GM23338 (cell line): ENCODE data around the gene CORO1C. TPM values are rescaled to one million over a fixed set of nuclear protein-coding genes. Genes with fewer than 3 reads are reported as not detected.

Experiments used
- ATAC-seq: fragments of 200-7000 bp; cut with Tn5 transposase; 3 replicates; pipeline ENCODE4 v1.9.1; 2020
- DNase-seq: peaks from one replicate; pipeline ENCODE4 v3.0.0-alpha.2; 2015; ENCODE audit warnings: low spot score
- H2AFZ ChIP-seq: fragments of 200-600 bp; sonication (generic); 2 replicates; pipeline ENCODE4 v1.8.0; 2016; ENCODE audit warnings: antibody characterized with exemption, mild to moderate bottlenecking, moderate library complexity
- H3F3A ChIP-seq: fragments of 200-600 bp; sonication (generic); replicated peaks from 2 replicates; pipeline ENCODE4 v1.8.0; 2017; ENCODE audit warnings: antibody characterized with exemption, mixed run types, low read depth
- H3K27ac ChIP-seq: fragments of 200-600 bp; sonication (generic); 2 replicates; pipeline ENCODE4 v1.6.1; 2016; ENCODE audit warnings: low read depth
- H3K27me3 ChIP-seq: fragments of 200-600 bp; sonication (generic); 2 replicates; pipeline ENCODE4 v1.8.0; 2016; ENCODE audit warnings: mild to moderate bottlenecking, mixed run types, moderate library complexity; ENCODE audit not compliant: insufficient read depth
- H3K36me3 ChIP-seq: fragments of 200-600 bp; sonication (generic); 2 replicates; pipeline ENCODE4 v1.8.0; 2016; ENCODE audit warnings: mild to moderate bottlenecking; ENCODE audit not compliant: insufficient read depth
- H3K4me1 ChIP-seq: fragments of 200-600 bp; sonication (generic); 2 replicates; pipeline ENCODE4 v1.8.0; 2016; ENCODE audit warnings: mild to moderate bottlenecking, moderate library complexity; ENCODE audit not compliant: insufficient read depth
- H3K4me2 ChIP-seq: fragments of 200-600 bp; sonication (generic); 2 replicates; pipeline ENCODE4 v1.7.1; 2017; ENCODE audit warnings: mixed run types
- H3K4me3 ChIP-seq: fragments of 200-600 bp; sonication (generic); 2 replicates; pipeline ENCODE4 v1.6.1; 2016; ENCODE audit warnings: mixed run types
- H3K79me2 ChIP-seq: fragments of 200-600 bp; sonication (generic); replicated peaks from 2 replicates; pipeline ENCODE4 v1.8.0; 2017; ENCODE audit warnings: mild to moderate bottlenecking; ENCODE audit not compliant: insufficient read depth
- H3K9me2 ChIP-seq: fragments of 200-600 bp; sonication (generic); 2 replicates; pipeline ENCODE4 v1.8.0; 2017; ENCODE audit not compliant: insufficient read depth
- H4K20me1 ChIP-seq: fragments of 200-600 bp; sonication (generic); replicated peaks from 2 replicates; pipeline ENCODE4 v1.8.0; 2017; ENCODE audit warnings: mild to moderate bottlenecking; ENCODE audit not compliant: insufficient read depth
- H3K27ac Mint-ChIP-seq: 2 replicates; pipeline ENCODE4 v1.8.0; 2020; ENCODE audit warnings: inconsistent platforms, mild to moderate bottlenecking, moderate library complexity, mixed read lengths
- H3K27me3 Mint-ChIP-seq: 3 replicates; pipeline ENCODE4 v1.8.0; 2022; ENCODE audit warnings: low read depth, mild to moderate bottlenecking, moderate library complexity, mixed read lengths, inconsistent platforms; ENCODE audit not compliant: insufficient read depth, poor library complexity
- H3K36me3 Mint-ChIP-seq: 3 replicates; pipeline ENCODE4 v1.8.0; 2021; ENCODE audit warnings: low read depth, mild to moderate bottlenecking, inconsistent platforms, moderate library complexity, mixed read lengths
- H3K4me1 Mint-ChIP-seq: 3 replicates; pipeline ENCODE4 v1.8.0; 2020; ENCODE audit warnings: mild to moderate bottlenecking, inconsistent platforms, mixed read lengths
- H3K4me3 Mint-ChIP-seq: 3 replicates; pipeline ENCODE4 v1.8.0; 2021; ENCODE audit warnings: moderate library complexity, mild to moderate bottlenecking, inconsistent platforms, mixed read lengths
- H3K9me3 Mint-ChIP-seq: 3 replicates; pipeline ENCODE4 v1.8.0; 2020; ENCODE audit warnings: moderate library complexity, mild to moderate bottlenecking, inconsistent platforms, mixed read lengths
- CREB1 ChIP-seq: fragments of 250-450 bp; sonication (Bioruptor Pico); IDR thresholded peaks from 2 replicates; pipeline ENCODE4 v1.5.0; 2020; ENCODE audit warnings: low read depth, mild to moderate bottlenecking, moderate library complexity
- CTCF ChIP-seq, 2 experiments: fragments of 200-600 bp in 1 of 2; sonication (generic) in 1 of 2; conservative IDR thresholded peaks; 2 replicates each; pipeline versions ENCODE4 v1.5.1 to v1.6.1; 2016 to 2017; ENCODE audit warnings: antibody characterized with exemption in 2 of 2, low read depth in 2 of 2, mild to moderate bottlenecking in 2 of 2, moderate library complexity in 1 of 2
- ETS1 ChIP-seq: IDR thresholded peaks from 2 replicates; pipeline ENCODE4 v1.6.1; 2016; ENCODE audit warnings: antibody characterized with exemption
- EZH2 ChIP-seq: fragments of 200-600 bp; sonication (generic); IDR thresholded peaks from one replicate; pipeline ENCODE4 v1.8.0; 2017; ENCODE audit warnings: antibody characterized with exemption, mild to moderate bottlenecking, low read depth; ENCODE audit not compliant: unreplicated experiment
- EZH2phosphoT487 ChIP-seq: fragments of 200-600 bp; sonication (generic); IDR thresholded peaks from one replicate; pipeline ENCODE4 v1.8.1; 2018; ENCODE audit warnings: antibody characterized with exemption; ENCODE audit not compliant: unreplicated experiment
- JUNB ChIP-seq: IDR thresholded peaks from one replicate; pipeline ENCODE4 v1.6.1; 2016; ENCODE audit warnings: antibody characterized with exemption; ENCODE audit not compliant: unreplicated experiment
- POLR2AphosphoS5 ChIP-seq: IDR thresholded peaks from 2 replicates; pipeline ENCODE4 v1.6.1; 2016; ENCODE audit warnings: antibody characterized with exemption, low read depth
- REST ChIP-seq: IDR thresholded peaks from one replicate; pipeline ENCODE4 v1.6.1; 2018; ENCODE audit warnings: antibody characterized with exemption; ENCODE audit not compliant: unreplicated experiment
- STAT1 ChIP-seq: IDR thresholded peaks from one replicate; pipeline ENCODE4 v1.6.1; 2016; ENCODE audit warnings: antibody characterized with exemption; ENCODE audit not compliant: unreplicated experiment
- ZNF114 ChIP-seq: fragments of 250-450 bp; sonication (Bioruptor Pico); IDR thresholded peaks from 2 replicates; pipeline ENCODE4 v1.5.0; 2020; ENCODE audit warnings: mild to moderate bottlenecking, moderate library complexity
- ZNF331 ChIP-seq: fragments of 250-450 bp; sonication (Bioruptor Pico); IDR thresholded peaks from 2 replicates; pipeline ENCODE4 v1.5.0; 2020; ENCODE audit warnings: low read depth, mild to moderate bottlenecking, moderate library complexity
- ZNF462 ChIP-seq: fragments of 250-450 bp; sonication (Bioruptor Pico); IDR thresholded peaks from 2 replicates; pipeline ENCODE4 v1.5.0; 2020; ENCODE audit warnings: mild to moderate bottlenecking, moderate library complexity
- polyA plus RNA-seq: library from polyadenylated mRNA; unstranded; fragments of >200 nt; fragmentation: Nextera tagmentation; extraction: Ambion mirVana; gene quantifications from 2 replicates; pipeline ENCODE4 v1.2.1, GENCODE V29; 2016
- total RNA-seq: library from RNA; depleted of rRNA; stranded (reverse); fragments of >200 nt; shearing (Covaris generic); gene quantifications from 2 replicates; pipeline ENCODE4 v1.2.3, GENCODE V29; 2014

CORO1C gene
- total and polyA plus RNA-seq, 2 experiments from 2014 or later = 59.2 to 89.5 TPM

- no peak for TF ChIP-seq ZNF114 (CRISPR knock-in tag)
- no peak for TF ChIP-seq CREB1 (CRISPR knock-in tag)
- no peak for TF ChIP-seq REST
- TF ChIP-seq EZH2phosphoT487 = no peak
- TF ChIP-seq JUNB = no peak
- no peak for TF ChIP-seq EZH2
Measured at GRCh38 chr12:108696996-108697290, 34.4 kb downstream of the CORO1C start (continued).

GRCh38 chr12:108696111-108696995, 35.0 kb downstream of the CORO1C start:
- Mint-ChIP-seq H3K27ac (no peak overlapping the region), H3K36me3 (peaks cover 31% of the 10 kb centered on the region), H3K9me3 (no peaks in the 10 kb centered on the region), H3K27me3 (peaks cover 2% of the 10 kb centered on the region), H3K4me1 (peaks cover 32% of the 10 kb centered on the region), H3K4me3 (no peak overlapping the region)
- Histone ChIP-seq H3F3A (no peaks in the 10 kb centered on the region), H3K27ac (no peak overlapping the region), H3K27me3 (no peaks in the 10 kb centered on the region), H3K36me3 (no peaks in the 10 kb centered on the region; the same call in 1 of the 2 replicates), H3K4me1 (peaks cover 22% of the 10 kb centered on the region), H3K79me2 (peaks cover 69% of the 10 kb centered on the region), H3K4me2 (no peak overlapping the region), H3K9me2 (no peaks in the 10 kb centered on the region), H3K4me3 (no peak overlapping the region), H2AFZ (no peak overlapping the region), H4K20me1 (no peaks in the 10 kb centered on the region; the same call in none of the 2 replicates)
- ATAC-seq (no peak), DNase-seq (no peak)
- TF ChIP-seq POLR2AphosphoS5 (no peak), ZNF462 (CRISPR knock-in tag) (no peak), ZNF331 (CRISPR knock-in tag) (no peak), CTCF (conservative IDR thresholded peaks at IDR 0.05; ENCODE audit: low read depth in 2 of 2) (no peak), STAT1 (no peak), CREB1 (CRISPR knock-in tag) (no peak), JUNB (no peak), ETS1 (no peak)
